Measurements from ENCODE around the gene SLC7A5.
"Not testable (repeated sequence)": the region's sequence is repeated elsewhere in the genome, so short reads cannot be mapped to it uniquely, and the experiment has no call there.

The SLC7A5 gene

DNA sequence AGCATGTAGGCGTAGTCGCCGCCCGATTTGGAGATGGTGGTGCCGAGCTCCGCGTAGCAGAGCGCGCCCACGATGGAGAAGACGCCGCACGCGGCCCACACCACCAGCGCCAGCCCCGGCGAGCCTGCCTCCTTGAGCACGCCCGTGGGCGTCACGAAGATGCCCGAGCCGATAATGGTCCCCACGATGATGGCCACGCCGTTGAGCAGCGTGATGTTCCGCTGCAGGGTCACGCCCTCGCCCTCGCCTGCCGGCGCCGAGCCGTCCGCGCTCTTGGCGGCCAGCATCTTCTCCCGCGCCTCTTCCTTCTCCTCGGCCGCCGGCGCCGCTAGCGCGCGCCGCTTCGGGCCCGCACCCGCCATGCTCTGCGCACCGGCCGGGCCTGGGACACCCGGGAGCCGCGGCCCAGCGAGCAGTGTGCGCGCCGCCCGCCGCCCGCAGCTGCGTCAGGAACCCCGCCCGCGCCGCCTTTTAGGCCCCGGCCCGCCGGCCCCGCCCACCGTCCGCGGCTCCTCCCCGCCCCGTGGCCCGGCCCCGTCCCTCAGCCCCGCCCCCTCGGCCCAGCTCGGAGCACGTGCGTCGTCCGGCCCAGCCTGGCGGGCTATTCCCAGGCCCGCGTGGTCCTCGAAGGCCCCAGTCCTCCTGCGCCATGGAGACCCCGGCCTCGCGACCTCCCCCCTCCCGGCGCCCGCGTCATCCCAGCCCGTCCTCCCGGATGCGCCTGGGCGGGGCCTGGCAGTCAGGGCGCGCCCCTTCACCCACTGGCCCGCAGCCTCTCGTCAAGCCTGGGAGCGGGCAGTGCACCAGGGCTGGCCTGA is at the start of gene SLC7A5:
Gene SLC7A5, minus strand, starts transcription at position 447 of the 818 bp plus-strand sequence. Its CDS starts 85 bp downstream, at position 362.
- not testable (repeated sequence) for H2AFZ ChIP-seq (ENCODE audit: low read length); H3K27me3 ChIP-seq (ENCODE audit: insufficient read depth, low read length, poor library complexity, severe bottlenecking); H3F3A ChIP-seq (ENCODE audit: low read depth); H3K9me2 ChIP-seq (replicated peaks; ENCODE audit: low read depth, low read length); H3K36me3 ChIP-seq (ENCODE audit: insufficient read depth, low read length); H3K9me3 ChIP-seq (ENCODE audit: insufficient read depth, low read depth, low read length); H4K20me1 ChIP-seq (ENCODE audit: insufficient read depth, low read length, poor library complexity, severe bottlenecking)
- H3K9ac ChIP-seq (ENCODE audit: low read depth, low read length, poor library complexity, severe bottlenecking), result peak within 1 kb of the TSS; percentile 54
- peak within 1 kb of the TSS; percentile 70 for H3K4me2 ChIP-seq (ENCODE audit: low read depth, low read length, poor library complexity, severe bottlenecking)
- H3K4me3 ChIP-seq (ENCODE audit: low read length, poor library complexity, severe bottlenecking), result peak within 1 kb of the TSS; percentile 70
- peaks cover 38% of the 10 kb centered on the region for H3K79me2 ChIP-seq (ENCODE audit: insufficient read depth, low read length)
- peaks cover 13% of the 10 kb centered on the region for H3K4me1 ChIP-seq (ENCODE audit: insufficient read depth, low read length, poor library complexity, severe bottlenecking)

- TF ChIP-seq EZH2phosphoT487 (IDR thresholded peaks at IDR 0.05; ENCODE audit: borderline replicate concordance), result no peak
- H3K9me3 ChIP-seq (ENCODE audit: insufficient read depth, low read depth, low read length), result no peaks in the 10 kb centered on the region
- no peaks in the 10 kb centered on the region for H4K20me1 ChIP-seq (ENCODE audit: insufficient read depth, low read length, poor library complexity, severe bottlenecking)
- H3K9ac ChIP-seq (ENCODE audit: low read depth, low read length, poor library complexity, severe bottlenecking), result no peak overlapping the region
- H3K4me1 ChIP-seq (ENCODE audit: insufficient read depth, low read length, poor library complexity, severe bottlenecking), result no peaks in the 10 kb centered on the region
- no peaks in the 10 kb centered on the region for H3K27me3 ChIP-seq (ENCODE audit: insufficient read depth, low read length, poor library complexity, severe bottlenecking)
- no peak overlapping the region for H3K4me2 ChIP-seq (ENCODE audit: low read depth, low read length, poor library complexity, severe bottlenecking)
- H3K79me2 ChIP-seq (ENCODE audit: insufficient read depth, low read length), result no peaks in the 10 kb centered on the region
- H3K4me3 ChIP-seq (ENCODE audit: low read length, poor library complexity, severe bottlenecking), result no peak overlapping the region
- H3F3A ChIP-seq (ENCODE audit: low read depth), result no peaks in the 10 kb centered on the region
- H2AFZ ChIP-seq (ENCODE audit: low read length), result no peak overlapping the region
- no peaks in the 10 kb centered on the region for H3K9me2 ChIP-seq (replicated peaks; ENCODE audit: low read depth, low read length)
- no peaks in the 10 kb centered on the region for H3K36me3 ChIP-seq (ENCODE audit: insufficient read depth, low read length)
These were observed 49.0 kb upstream of the SLC7A5 start for GRCh38 chr16:87918338-87918737.

DNA sequence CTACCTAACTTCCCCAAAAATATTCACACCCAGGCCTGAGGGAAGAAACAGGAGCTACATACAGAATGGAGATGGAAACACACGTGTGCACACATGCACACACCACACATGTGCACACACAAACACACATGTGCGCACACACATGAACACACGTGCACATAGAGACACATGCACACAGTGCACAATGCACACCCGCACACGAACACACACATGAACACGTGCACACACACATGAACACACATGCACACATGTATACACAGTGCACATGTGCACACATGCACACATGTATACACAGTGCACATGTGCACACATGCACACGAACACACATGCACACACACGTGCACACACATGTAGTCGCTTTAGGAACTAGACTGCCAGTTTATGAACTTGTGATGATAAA is 48.2 kb upstream of the SLC7A5 start:
- no peaks in the 10 kb centered on the region for H4K20me1 ChIP-seq (ENCODE audit: insufficient read depth, low read length, poor library complexity, severe bottlenecking)

GRCh38 chr16:87914812-87915211 is 45.5 kb upstream of the SLC7A5 start:
- no peak overlapping the region for H3K4me2 ChIP-seq (ENCODE audit: low read depth, low read length, poor library complexity, severe bottlenecking)

More for the DNA sequence above, 48.2 kb upstream of the SLC7A5 start:
- no peaks in the 10 kb centered on the region for H3K9me2 ChIP-seq (replicated peaks; ENCODE audit: low read depth, low read length)
- H3K27me3 ChIP-seq (ENCODE audit: insufficient read depth, low read length, poor library complexity, severe bottlenecking), result no peaks in the 10 kb centered on the region
- no peak for TF ChIP-seq CTCF (conservative IDR thresholded peaks at IDR 0.05; ENCODE audit: low read length)
- H3F3A ChIP-seq (ENCODE audit: low read depth), result no peaks in the 10 kb centered on the region
- H3K9ac ChIP-seq (ENCODE audit: low read depth, low read length, poor library complexity, severe bottlenecking), result no peak overlapping the region
- H3K36me3 ChIP-seq (ENCODE audit: insufficient read depth, low read length), result no peaks in the 10 kb centered on the region
- no peak overlapping the region for H2AFZ ChIP-seq (ENCODE audit: low read length)
- H3K4me2 ChIP-seq (ENCODE audit: low read depth, low read length, poor library complexity, severe bottlenecking), result no peak overlapping the region
- H3K9me3 ChIP-seq (ENCODE audit: insufficient read depth, low read depth, low read length), result no peaks in the 10 kb centered on the region
- H3K79me2 ChIP-seq (ENCODE audit: insufficient read depth, low read length), result no peaks in the 10 kb centered on the region
- no peak overlapping the region for H3K4me3 ChIP-seq (ENCODE audit: low read length, poor library complexity, severe bottlenecking)
- no peaks in the 10 kb centered on the region for H3K4me1 ChIP-seq (ENCODE audit: insufficient read depth, low read length, poor library complexity, severe bottlenecking)

DNA sequence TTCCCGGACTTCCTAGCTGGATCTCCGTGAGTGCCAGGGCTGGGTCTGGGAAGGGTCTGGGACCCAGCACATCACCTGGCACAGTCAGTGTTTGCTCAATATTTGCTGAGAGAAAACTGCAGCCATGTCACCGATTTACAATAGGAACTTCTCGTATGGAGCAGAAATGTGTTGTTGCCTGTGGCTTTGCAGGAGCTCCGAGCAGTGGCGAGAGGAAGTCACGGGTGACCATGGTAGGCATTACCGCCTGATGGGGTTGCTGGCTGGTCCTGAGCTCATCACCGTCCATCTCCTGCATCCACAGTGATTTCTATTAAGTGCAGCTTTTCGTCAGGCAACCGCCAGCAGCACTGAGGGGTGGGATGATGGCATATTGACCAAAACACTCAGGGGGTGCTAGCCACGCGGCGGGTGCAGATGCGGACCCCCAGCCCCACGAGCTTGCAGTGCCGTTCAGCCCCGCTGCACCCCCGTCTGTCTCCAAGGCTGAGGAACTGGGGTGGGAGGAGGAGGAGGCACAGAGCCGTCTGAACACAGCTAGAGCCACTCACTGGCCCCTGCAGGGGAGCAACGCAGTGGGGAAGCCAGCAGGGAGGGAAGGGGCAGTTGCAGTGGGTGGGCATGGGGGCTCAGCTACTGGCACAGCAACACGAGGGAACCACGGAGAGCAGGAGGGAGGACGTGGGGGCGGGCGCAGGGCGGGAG is 44.9 kb upstream of the SLC7A5 start:
- not testable (repeated sequence) for H3K27me3 ChIP-seq (ENCODE audit: insufficient read depth, low read length, poor library complexity, severe bottlenecking); H3K9ac ChIP-seq (ENCODE audit: low read depth, low read length, poor library complexity, severe bottlenecking); H4K20me1 ChIP-seq (ENCODE audit: insufficient read depth, low read length, poor library complexity, severe bottlenecking); H2AFZ ChIP-seq (ENCODE audit: low read length); H3K4me3 ChIP-seq (ENCODE audit: low read length, poor library complexity, severe bottlenecking); H3K36me3 ChIP-seq (ENCODE audit: insufficient read depth, low read length); H3K9me2 ChIP-seq (replicated peaks; ENCODE audit: low read depth, low read length); H3K9me3 ChIP-seq (ENCODE audit: insufficient read depth, low read depth, low read length); H3F3A ChIP-seq (ENCODE audit: low read depth); H3K4me2 ChIP-seq (ENCODE audit: low read depth, low read length, poor library complexity, severe bottlenecking); H3K79me2 ChIP-seq (ENCODE audit: insufficient read depth, low read length); H3K4me1 ChIP-seq (ENCODE audit: insufficient read depth, low read length, poor library complexity, severe bottlenecking)

More at GRCh38 chr16:87914812-87915211, 45.5 kb upstream of the SLC7A5 start:
- Histone ChIP-seq H3F3A (ENCODE audit: low read depth) (no peaks in the 10 kb centered on the region), H3K27me3 (ENCODE audit: insufficient read depth, low read length, poor library complexity, severe bottlenecking) (no peaks in the 10 kb centered on the region), H3K4me3 (ENCODE audit: low read length, poor library complexity, severe bottlenecking) (no peak overlapping the region), H3K79me2 (ENCODE audit: insufficient read depth, low read length) (no peaks in the 10 kb centered on the region), H4K20me1 (ENCODE audit: insufficient read depth, low read length, poor library complexity, severe bottlenecking) (no peaks in the 10 kb centered on the region), H3K9ac (ENCODE audit: low read depth, low read length, poor library complexity, severe bottlenecking) (no peak overlapping the region), H3K9me2 (replicated peaks; ENCODE audit: low read depth, low read length) (no peaks in the 10 kb centered on the region), H2AFZ (ENCODE audit: low read length) (no peak overlapping the region), H3K4me1 (ENCODE audit: insufficient read depth, low read length, poor library complexity, severe bottlenecking) (no peaks in the 10 kb centered on the region), H3K36me3 (ENCODE audit: insufficient read depth, low read length) (no peaks in the 10 kb centered on the region), H3K9me3 (ENCODE audit: insufficient read depth, low read depth, low read length) (no peaks in the 10 kb centered on the region)
- TF ChIP-seq EZH2phosphoT487 (IDR thresholded peaks at IDR 0.05; ENCODE audit: borderline replicate concordance) (no peak), CTCF (conservative IDR thresholded peaks at IDR 0.05; ENCODE audit: low read length) (no peak)

Data from Loucy (cell line).